ENCODE results near the gene PBXIP1.
A peak's percentile ranks its signal among the peaks of the same experiment; 100 is the strongest.

Gene PBXIP1

GRCh38 chr1:154972517-154973343, 16.8 kb upstream of the PBXIP1 start:
- DNase-seq (ENCODE audit: low read depth) = no peak

DNA sequence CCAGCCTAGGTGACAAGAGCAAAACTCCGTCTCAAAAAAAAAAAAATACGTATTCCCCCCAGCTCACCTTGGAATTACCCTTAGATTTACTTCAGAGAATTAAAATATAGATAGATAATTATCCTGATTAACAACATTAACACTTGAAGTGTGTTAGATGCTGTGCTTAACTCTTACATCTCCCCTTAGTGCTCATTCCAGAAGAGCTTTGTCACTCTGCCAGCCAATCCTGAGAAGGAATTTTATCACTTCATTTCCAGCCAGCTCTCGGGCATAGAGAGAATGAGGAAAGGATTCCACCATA, 16.3 kb upstream of the PBXIP1 start:
- no peak for DNase-seq (ENCODE audit: low read depth)

- DNase-seq (ENCODE audit: low read depth) = no peak
Observed at GRCh38 chr1:154971341-154971998, 15.6 kb upstream of the PBXIP1 start.

GRCh38 chr1:154970631-154971340, 14.9 kb upstream of the PBXIP1 start, which contains the start of gene SHC1:
SHC1 (minus strand) TSS chr1:154970747; CDS start chr1:154970526, 221 bp downstream.
- DNase-seq (ENCODE audit: low read depth) = no peak

DNA sequence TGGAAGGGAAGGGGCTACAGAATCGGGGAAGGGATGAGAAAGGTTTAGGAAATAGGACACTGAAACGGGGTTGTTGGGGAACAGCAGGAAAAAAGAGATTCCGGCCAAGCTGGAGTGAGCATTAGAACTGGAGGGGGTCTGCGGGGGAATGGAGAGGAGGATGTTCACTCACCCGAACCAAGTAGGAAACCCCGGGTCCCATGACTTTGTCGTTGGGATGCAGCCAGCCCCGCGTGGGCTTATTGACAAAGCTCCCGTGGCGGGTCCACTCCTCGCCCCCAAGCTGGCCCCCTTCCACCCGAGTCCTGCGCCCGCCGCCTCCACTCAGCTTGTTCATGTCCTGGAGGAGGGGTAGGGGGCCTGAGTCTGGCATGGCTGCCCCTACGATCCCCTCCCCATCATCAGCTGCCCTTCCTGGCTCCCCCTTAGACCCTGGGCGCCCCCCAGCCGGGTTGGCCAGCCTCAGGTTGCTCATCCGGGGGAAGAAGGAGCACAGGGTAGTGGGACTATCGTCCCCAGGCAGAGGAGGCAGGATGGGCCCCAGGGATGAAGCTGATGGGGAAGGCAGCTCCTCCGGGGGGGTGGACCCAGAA, 14.1 kb upstream of the PBXIP1 start:
- no peak for DNase-seq (ENCODE audit: low read depth)

DNA sequence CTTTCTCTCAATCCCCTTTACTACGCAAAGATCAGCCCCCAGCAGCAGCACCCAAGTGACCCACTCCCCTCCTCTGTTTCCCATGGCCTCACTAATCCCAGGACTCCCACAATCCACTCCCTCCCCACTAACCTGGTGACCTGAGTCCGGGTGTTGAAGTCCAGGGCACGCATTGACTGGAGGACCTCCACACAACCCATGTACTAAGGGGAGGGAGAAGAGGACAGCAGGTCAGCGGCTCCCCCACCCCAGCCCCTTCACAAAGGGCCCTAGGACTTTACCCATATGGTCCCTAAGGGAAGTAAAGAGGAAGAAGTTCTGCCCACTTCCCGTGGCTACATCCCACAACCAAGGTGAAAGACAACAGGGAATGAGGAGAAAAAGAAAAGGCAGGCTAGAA, 13.3 kb upstream of the PBXIP1 start:
- no peak for DNase-seq (ENCODE audit: low read depth)

- DNase-seq (ENCODE audit: low read depth) = no peak
Observed at GRCh38 chr1:154968731-154969130, 12.8 kb upstream of the PBXIP1 start.

DNA sequence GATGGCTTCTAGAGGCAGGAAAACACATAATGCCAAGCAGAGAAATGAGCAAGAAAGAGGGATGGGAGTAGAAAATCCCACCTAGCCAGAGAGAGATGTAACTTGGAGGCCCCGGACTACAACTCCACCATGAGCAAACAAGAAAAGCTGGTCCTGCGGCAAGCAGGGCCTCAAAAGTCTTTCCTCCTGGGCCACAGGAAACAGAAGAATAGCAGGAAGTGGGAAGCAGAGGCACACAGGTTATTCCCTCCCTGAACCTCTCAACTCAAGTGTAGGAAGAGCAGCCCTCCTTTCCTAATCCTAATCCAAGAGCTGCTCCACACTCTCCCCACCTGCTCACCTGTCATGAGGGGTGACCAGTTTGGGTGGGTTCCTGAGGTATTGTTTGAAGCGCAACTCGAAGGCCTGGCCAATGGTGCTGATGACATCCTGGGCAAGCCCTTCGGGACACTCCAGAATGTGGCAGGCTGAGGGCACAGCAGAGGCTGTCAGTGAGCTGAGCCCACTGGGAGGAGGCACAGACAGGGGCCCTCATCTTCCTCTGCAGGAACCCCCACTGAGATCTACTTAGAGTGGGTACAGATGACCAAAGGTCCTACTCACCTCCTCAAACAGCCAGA, 11.5 kb upstream of the PBXIP1 start:
- no peak for DNase-seq (ENCODE audit: low read depth)

- DNase-seq (ENCODE audit: low read depth) = no peak
Observed at GRCh38 chr1:154966111-154966510, 10.2 kb upstream of the PBXIP1 start.

DNA sequence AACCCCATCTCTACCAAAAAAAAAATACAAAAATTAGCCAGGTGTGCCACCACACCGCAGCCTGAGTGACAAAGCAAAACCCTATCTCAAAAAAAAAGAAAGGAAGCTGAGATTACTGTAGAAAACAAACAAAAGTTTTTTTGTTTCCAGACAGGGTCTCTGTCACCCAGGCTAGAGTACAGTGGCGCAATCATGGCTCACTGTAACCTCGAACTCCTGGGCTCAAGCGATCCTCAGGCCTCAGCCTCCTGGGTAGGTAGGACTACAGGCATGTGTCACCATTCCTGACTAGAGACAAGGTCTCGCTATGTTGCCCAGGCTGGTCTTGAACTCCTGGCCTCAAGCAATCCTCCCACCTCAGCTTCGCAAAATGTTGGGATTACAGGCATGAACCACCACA, 8.5 kb upstream of the PBXIP1 start:
- DNase-seq (ENCODE audit: low read depth) = no peak

- DNase-seq (ENCODE audit: low read depth) = no peak
Observed at GRCh38 chr1:154963643-154964042, 7.7 kb upstream of the PBXIP1 start.

DNA sequence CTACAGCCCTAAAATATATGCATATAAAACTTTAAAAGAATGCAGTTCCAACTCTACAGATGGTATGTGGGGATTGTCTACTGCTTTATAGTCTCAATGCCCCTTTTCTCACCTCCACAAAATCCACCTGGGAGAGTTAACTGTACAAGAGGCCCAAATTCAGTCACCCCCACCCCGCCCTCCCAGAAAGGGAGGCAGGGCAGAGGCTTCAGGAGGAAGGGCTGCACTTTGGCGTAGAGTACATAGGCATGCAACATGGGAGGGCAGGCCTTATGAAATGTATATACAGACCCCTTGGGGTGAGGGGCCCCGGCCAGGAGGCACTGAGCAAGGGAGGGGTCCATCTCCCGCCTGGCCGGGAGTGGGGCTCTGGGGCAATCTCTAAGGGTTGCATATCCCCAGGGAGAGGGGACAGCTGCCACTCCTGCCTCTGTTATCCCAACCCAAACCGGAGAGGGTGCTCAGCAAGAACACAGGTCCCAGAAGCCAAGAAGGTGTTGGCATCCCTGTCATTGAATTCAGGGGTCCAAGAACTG, 7.0 kb upstream of the PBXIP1 start:
- no peak for DNase-seq (ENCODE audit: low read depth)

GRCh38 chr1:154962156-154962749, 6.4 kb upstream of the PBXIP1 start:
- DNase-seq (ENCODE audit: low read depth) = no peak

DNA sequence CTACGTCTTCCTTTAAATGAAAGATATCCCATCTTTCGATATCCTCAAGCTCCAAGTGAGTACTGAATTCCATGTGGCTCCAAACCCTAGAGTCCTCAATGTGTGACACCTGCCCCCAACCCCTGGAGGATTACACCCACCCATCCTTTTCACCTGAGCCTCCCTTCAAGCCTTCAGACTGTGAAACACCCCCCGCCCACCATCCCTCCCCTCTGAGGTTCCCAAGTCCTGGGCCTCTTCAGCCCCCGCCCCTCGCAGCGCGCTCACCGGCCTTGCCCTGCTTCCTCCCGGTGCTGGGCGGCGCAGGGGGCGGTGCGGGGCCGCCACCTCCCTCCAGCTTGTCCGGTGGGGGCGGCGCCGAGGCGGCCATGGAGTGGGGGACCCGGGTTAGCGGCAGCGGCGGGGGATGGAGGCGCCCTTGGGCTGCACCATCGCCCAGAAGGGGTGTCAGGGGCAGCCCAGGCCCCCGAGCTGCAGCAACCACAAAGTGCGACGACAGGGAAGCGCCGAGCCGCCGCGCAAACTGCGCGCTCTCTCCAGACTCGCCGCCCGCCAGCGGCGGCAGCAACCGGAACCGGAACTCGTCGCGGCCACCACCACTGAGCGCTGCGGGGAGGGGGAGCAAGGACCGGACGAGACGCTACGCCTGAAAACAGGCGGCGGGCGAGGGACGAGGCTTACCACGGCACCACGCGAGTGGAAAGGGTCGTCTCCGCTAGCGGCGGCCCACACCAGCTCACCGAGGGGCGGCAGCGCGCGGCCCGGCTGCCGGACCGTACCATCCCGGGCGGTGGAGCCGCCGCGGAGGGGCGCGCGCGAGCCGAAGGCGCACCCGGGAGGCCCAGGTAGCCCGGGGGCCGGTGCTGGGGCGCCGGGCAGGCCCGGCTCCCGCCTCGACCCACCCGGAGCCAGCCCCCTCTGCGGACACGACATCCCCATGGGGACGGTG, 5.6 kb upstream of the PBXIP1 start, which contains the start of gene PYGO2:
PYGO2 (minus strand) TSS at position 576 of the 949 bp plus-strand sequence; CDS start at position 370, 206 bp downstream.
- peak; percentile 58 for DNase-seq (ENCODE audit: low read depth)

- DNase-seq (ENCODE audit: low read depth) = no peak
Observed at GRCh38 chr1:154960446-154961136, 4.7 kb upstream of the PBXIP1 start.

DNA sequence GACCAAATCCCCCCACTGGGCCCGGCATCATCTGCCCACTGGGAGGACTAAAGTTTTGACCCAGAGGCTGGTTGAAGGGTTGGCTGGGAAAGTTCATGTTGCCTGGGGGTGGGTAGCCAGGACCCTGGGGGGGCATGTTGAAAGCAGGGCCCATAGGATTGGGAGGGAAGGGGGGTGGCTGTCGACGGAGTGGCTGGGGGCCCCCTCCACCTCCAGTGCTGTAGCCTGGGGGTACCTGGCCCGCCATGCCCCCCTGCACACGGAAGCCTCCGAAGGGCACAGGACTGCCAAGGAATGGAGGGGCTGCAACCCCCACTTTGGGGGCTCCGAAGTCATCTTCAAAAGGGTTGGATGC, 3.5 kb upstream of the PBXIP1 start:
- no peak for DNase-seq (ENCODE audit: low read depth)

- DNase-seq (ENCODE audit: low read depth) = no peak
Observed at GRCh38 chr1:154958681-154959425, 3.0 kb upstream of the PBXIP1 start.

DNA sequence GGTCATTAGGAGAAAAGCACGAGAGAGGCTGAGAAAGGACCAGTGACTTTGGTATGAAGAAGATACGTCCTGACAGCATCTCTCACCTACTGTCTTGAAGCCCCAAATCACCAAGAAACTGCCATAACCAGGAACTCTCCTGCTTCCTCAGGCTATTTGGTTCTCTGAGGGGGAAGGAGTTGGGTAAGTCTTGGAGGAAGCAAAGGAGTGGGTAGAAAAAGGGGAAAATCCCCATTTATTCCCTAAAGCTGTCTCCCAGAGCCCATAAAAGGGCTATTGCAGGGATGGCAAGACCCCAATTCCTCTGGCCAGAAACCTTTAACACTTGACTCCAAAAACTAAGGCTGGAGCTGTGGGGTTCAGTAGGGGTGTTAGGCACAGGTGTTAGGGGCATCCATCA, 2.1 kb upstream of the PBXIP1 start:
- DNase-seq (ENCODE audit: low read depth) = no peak

DNA sequence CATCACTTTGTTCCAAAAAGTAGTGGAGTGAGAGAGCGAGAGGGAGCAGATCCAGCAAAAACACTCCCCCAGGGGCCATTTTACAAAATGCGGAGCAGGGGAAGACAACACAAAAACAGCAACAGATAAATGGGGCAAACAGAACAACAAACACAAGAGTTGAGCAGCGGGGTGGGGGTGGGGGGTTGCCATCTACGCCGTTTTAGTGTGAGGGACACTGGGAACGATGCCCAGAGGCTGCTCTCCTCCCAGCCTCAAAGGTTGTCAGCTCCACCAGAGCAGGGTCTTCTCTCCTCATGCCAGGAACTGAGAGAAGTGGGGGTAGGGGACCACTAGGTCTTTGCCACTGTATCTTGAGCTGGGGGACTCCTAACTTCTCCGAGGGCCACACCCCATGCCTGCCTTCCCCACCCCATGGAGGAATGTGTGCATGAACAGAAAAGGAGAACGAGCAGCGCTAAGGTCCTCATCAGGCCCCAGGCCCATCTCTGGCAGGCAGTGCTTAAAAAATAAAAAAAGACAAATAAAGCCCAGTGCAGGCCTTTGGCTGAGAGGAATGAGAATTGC, 1.3 kb upstream of the PBXIP1 start:
- DNase-seq (ENCODE audit: low read depth) = no peak
